ENCODE data around the gene TNFRSF4. TPM values are rescaled to one million over a fixed set of nuclear protein-coding genes. Genes with fewer than 3 reads are reported as not detected.
A peak's percentile ranks its signal among the peaks of the same experiment; 100 is the strongest.

Gene TNFRSF4
- total and polyA plus RNA-seq, 9 of the 15 experiments (the other 6 are each of a cell fraction or from before 2014, with no cell fraction given): 0.07 to 0.44 (median 0.19) TPM; not detected in 5

DNA sequence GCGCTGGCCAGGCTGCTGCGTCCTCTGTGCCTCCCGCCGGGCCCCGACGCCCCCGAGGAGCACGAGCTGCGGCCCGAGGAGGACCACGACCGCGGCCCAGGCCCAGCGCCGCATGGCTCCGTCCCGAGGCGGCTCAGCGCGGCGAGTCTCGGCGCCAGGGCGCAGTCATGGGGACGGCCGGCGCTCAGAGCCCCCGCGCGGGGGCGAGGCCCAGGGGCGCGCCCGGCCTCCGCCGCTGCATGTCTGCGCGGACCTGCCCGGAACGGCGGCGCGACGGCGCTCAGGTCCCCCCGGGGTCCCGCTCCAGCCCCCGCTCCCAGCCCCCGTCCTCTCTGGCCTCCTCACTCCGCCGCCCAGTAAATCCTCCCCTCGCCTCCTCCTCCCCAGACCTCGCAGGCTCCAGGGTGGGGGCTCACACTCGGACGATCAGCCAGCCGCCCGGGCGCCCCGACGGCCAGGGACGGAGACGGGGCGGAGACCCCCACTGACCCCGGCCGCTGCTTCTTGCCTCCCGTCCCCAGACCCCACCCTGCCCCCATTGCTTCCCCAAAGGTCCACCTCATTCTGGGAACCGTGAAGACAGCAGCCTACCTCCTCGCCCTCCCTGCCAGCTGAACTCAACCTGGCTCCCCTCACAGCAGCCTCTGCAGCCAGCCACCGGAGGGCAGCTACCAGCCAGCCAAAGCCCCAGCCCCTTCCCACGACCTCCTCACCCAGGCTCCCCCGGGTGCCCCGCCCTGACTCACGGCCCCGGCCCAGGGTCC, 32.8 kb upstream of the TNFRSF4 start, which contains the start of gene C1QTNF12:
Gene C1QTNF12, minus strand, starts transcription at position 146 of the 764 bp plus-strand sequence. Its CDS starts 32 bp downstream, at position 114.
- Histone ChIP-seq H3K27ac (ENCODE audit: extremely low read depth, low read depth, low read length) (no peak within 1 kb of the TSS), H2AFZ (ENCODE audit: low read depth, low read length) (no peak within 1 kb of the TSS), H3K4me2 (ENCODE audit: insufficient read depth, low read length) (no peak within 1 kb of the TSS), H3K9ac (ENCODE audit: insufficient read depth in 1 of 2, low read depth in 2 of 2, low read length in 2 of 2) (peak within 1 kb of the TSS in 1 of 2 experiments; percentile 20; a peak in 1 of 4 replicates), H3K4me1 (replicated peaks in 1 of 2; ENCODE audit: control insufficient read depth in 2 of 2, insufficient read depth in 2 of 2, low read length in 2 of 2) (peaks cover 0 to 64% of the 10 kb centered on the region in 2 experiments; a peak in 3 of 5 replicates), H4K20me1 (replicated peaks; ENCODE audit: control insufficient read depth, insufficient read depth, low read length) (no peaks in the 10 kb centered on the region), H3K9me3 (replicated peaks; ENCODE audit: control insufficient read depth, insufficient read depth, low read depth, low read length) (no peaks in the 10 kb centered on the region), H3K36me3 (ENCODE audit: control insufficient read depth, insufficient read depth, low read length) (peaks cover 5% of the 10 kb centered on the region; the same call in 1 of the 3 replicates), H3K27me3 (ENCODE audit: control insufficient read depth in 2 of 2, insufficient read depth in 2 of 2, low read length in 2 of 2) (no peaks in the 10 kb centered on the region), H3K4me3 (no peak within 1 kb of the TSS), H3K79me2 (ENCODE audit: control insufficient read depth, insufficient read depth, low read length) (no peaks in the 10 kb centered on the region), H3K9me1 (ENCODE audit: control insufficient read depth, insufficient read depth, low read length) (no peaks in the 10 kb centered on the region)
- DNase-seq (ENCODE audit: extremely low read depth in 1 of 4, low spot score in 3 of 4) (no peak), ATAC-seq (no peak), FAIRE-seq (no peak)
- TF ChIP-seq POLR2B (IDR thresholded peaks at IDR 0.05; ENCODE audit: low read depth, partially characterized antibody): no peak
- TF ChIP-seq, protein P1, sequence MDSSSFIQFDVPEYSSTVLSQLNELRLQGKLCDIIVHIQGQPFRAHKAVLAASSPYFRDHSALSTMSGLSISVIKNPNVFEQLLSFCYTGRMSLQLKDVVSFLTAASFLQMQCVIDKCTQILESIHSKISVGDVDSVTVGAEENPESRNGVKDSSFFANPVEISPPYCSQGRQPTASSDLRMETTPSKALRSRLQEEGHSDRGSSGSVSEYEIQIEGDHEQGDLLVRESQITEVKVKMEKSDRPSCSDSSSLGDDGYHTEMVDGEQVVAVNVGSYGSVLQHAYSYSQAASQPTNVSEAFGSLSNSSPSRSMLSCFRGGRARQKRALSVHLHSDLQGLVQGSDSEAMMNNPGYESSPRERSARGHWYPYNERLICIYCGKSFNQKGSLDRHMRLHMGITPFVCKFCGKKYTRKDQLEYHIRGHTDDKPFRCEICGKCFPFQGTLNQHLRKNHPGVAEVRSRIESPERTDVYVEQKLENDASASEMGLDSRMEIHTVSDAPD (CRISPR knock-in tag; IDR thresholded peaks at IDR 0.05): no peak
- no peak for TF ChIP-seq ZNF143 (CRISPR knock-in tag; IDR thresholded peaks at IDR 0.05)
- in situ Hi-C loops (cut with MboI) (no loop called here), intact Hi-C loops (cut with micrococcal nuclease) (no loop called here)
- WGBS (ENCODE audit: insufficient coverage, low coverage, missing lambda C conversion rate): 76% methylated on average over 14 of the region's 74 CpGs
- CTCF ChIA-PET (ENCODE audit: low intra/inter-chr PET ratio): no interaction called here
- BruUV-seq (replicated peaks): no TSS peak
- POLR2A ChIA-PET: interaction anchor here (0.6 kb wide), 1 partner anchor 90 kb away, joined by 4 read pairs; no protein-coding TSS in a partner anchor

All from K562 (cell line).